A549 (cell line): ENCODE results near the gene SYCE3. TPM values are rescaled to one million over a fixed set of nuclear protein-coding genes. Genes with fewer than 3 reads are reported as not detected.

Source experiments
- ATAC-seq, 2 experiments: fragments of 200-7000 bp in 1 of 2; fragments of >200 bp in 1 of 2; cut with Nextera tagmentation in 1 of 2; cut with Tn5 transposase in 1 of 2; 3 replicates each; pipeline versions ENCODE4 v1.8.0 to v1.9.1; 2018 to 2020; ENCODE audit warnings: mild to moderate bottlenecking in 1 of 2, moderate library complexity in 1 of 2
- CTCF ChIA-PET: fragments of 300-600 bp; sonication (Branson Sonifier 250); formaldehyde crosslinking; extraction: SDS; loops from one replicate; lab custom pipeline; 2021; ENCODE audit warnings: antibody characterized with exemption, inconsistent platforms; lab: Yijun Ruan, JAX
- POLR2A ChIA-PET: fragments of 350-600 bp; formaldehyde crosslinking; extraction: SDS; loops from one replicate; lab custom pipeline; 2021; ENCODE audit warnings: antibody characterized with exemption, inconsistent platforms; lab: Yijun Ruan, JAX
- DNase-seq, 2 experiments: peaks; one replicate each; pipeline versions ENCODE4 v3.0.0 to v3.0.0-alpha.2; 2011 to 2016; ENCODE audit warnings: low read depth in 1 of 2, low spot score in 1 of 2
- FAIRE-seq: peaks from 2 replicates; lab custom pipeline; 2011; peaks lifted over from hg19 to GRCh38; lab: Jason Lieb, UNC
- H3K27ac ChIP-seq, 2 experiments: fragments of >200 bp; sonication (Bioruptor Twin); formaldehyde crosslinking; 3 replicates each; pipeline ENCODE4 v1.5.1; 2016 to 2017
- H3K4me1 ChIP-seq: fragments of >200 bp; sonication (Bioruptor Twin); formaldehyde crosslinking; 3 replicates; pipeline ENCODE4 v1.6.1; 2016
- H3K4me2 ChIP-seq: fragments of >200 bp; sonication (Bioruptor Twin); formaldehyde crosslinking; 3 replicates; pipeline ENCODE4 v1.6.1; 2016
- H3K4me3 ChIP-seq: fragments of >200 bp; sonication (Bioruptor Twin); formaldehyde crosslinking; 3 replicates; pipeline ENCODE4 v1.5.1; 2016
- H3K9me3 ChIP-seq: fragments of >200 bp; sonication (Bioruptor Twin); formaldehyde crosslinking; 3 replicates; pipeline ENCODE4 v1.6.1; 2016
- BCL3 ChIP-seq: fragments of >200 bp; sonication (Bioruptor Twin); formaldehyde crosslinking; IDR thresholded peaks from 3 replicates; pipeline ENCODE4 v1.6.1; 2016
- CEBPB ChIP-seq, 2 experiments: fragments of >200 bp in 1 of 2; sonication (Bioruptor Twin) in 1 of 2; formaldehyde crosslinking in 1 of 2; IDR thresholded peaks; 2 replicates each; pipeline ENCODE4 v1.6.1; 2012 to 2016
- CHD2 ChIP-seq: fragments of 150-350 bp; IDR thresholded peaks from 2 replicates; pipeline ENCODE4 v1.6.1; 2014; ENCODE audit warnings: low read length; ENCODE audit not compliant: partially characterized antibody
- CHD4 ChIP-seq: fragments of 200-600 bp; sonication (generic); IDR thresholded peaks from 2 replicates; pipeline ENCODE4 v1.6.1; 2016; ENCODE audit warnings: antibody characterized with exemption, mild to moderate bottlenecking, borderline replicate concordance
- E2F6 ChIP-seq: IDR thresholded peaks from 2 replicates; pipeline ENCODE4 v1.6.1; 2012; ENCODE audit warnings: low read depth, borderline replicate concordance
- EHMT2 ChIP-seq: fragments of 200-600 bp; sonication (generic); IDR thresholded peaks from 2 replicates; pipeline ENCODE4 v1.6.1; 2016; ENCODE audit warnings: antibody characterized with exemption, low read depth, mild to moderate bottlenecking, moderate library complexity
- ELK1 ChIP-seq: fragments of 150-350 bp; IDR thresholded peaks from 2 replicates; pipeline ENCODE4 v1.6.1; 2014; ENCODE audit warnings: low read depth, mild to moderate bottlenecking, low read length
- FOXS1 ChIP-seq: fragments of 250-450 bp; sonication (Bioruptor Pico); IDR thresholded peaks from 2 replicates; pipeline ENCODE4 v1.5.0; 2020; ENCODE audit warnings: mild to moderate bottlenecking, moderate library complexity
- HDAC2 ChIP-seq: fragments of 200-600 bp; sonication (generic); IDR thresholded peaks from 2 replicates; pipeline ENCODE4 v1.6.1; 2016
- HEYL ChIP-seq: fragments of 250-450 bp; sonication (Bioruptor Pico); IDR thresholded peaks from 2 replicates; pipeline ENCODE4 v1.8.0; 2021; ENCODE audit warnings: mild to moderate bottlenecking, moderate library complexity
- HMGXB4 ChIP-seq: fragments of 250-450 bp; sonication (Bioruptor Pico); IDR thresholded peaks from 2 replicates; pipeline ENCODE4 v1.5.0; 2021; ENCODE audit warnings: mild to moderate bottlenecking, moderate library complexity, borderline replicate concordance
- HOXB13 ChIP-seq: fragments of 250-450 bp; sonication (Bioruptor Pico); IDR thresholded peaks from 2 replicates; pipeline ENCODE4 v1.5.0; 2020; ENCODE audit warnings: low read depth, mild to moderate bottlenecking, moderate library complexity
- JUN ChIP-seq, 2 experiments: fragments of >200 bp; sonication (Bioruptor Twin); formaldehyde crosslinking; IDR thresholded peaks; 2 replicates in 1 of 2; 3 replicates in 1 of 2; pipeline ENCODE4 v1.6.1; 2016 to 2017
- JUNB ChIP-seq: fragments of >200 bp; sonication (Bioruptor Twin); formaldehyde crosslinking; IDR thresholded peaks from 2 replicates; pipeline ENCODE4 v1.6.1; 2016
- KDM1A ChIP-seq: fragments of 200-600 bp; sonication (generic); IDR thresholded peaks from 2 replicates; pipeline ENCODE4 v1.6.1; 2016; ENCODE audit warnings: low read depth, mild to moderate bottlenecking
- KDM5A ChIP-seq: fragments of 200-600 bp; sonication (generic); IDR thresholded peaks from 2 replicates; pipeline ENCODE4 v1.6.1; 2016; ENCODE audit warnings: antibody characterized with exemption, mild to moderate bottlenecking
- MAX ChIP-seq: IDR thresholded peaks from 2 replicates; pipeline ENCODE4 v1.6.1; 2012
- NR3C1 ChIP-seq: fragments of >200 bp; sonication (Bioruptor Twin); formaldehyde crosslinking; IDR thresholded peaks from 3 replicates; pipeline ENCODE4 v1.6.1; 2017
- PHF8 ChIP-seq: fragments of 200-600 bp; sonication (generic); IDR thresholded peaks from 2 replicates; pipeline ENCODE4 v1.6.1; 2016; ENCODE audit warnings: low read depth, mild to moderate bottlenecking, antibody characterized with exemption, moderate library complexity, borderline replicate concordance
- POLR2A ChIP-seq: IDR thresholded peaks from 2 replicates; pipeline ENCODE4 v1.6.1; 2012; ENCODE audit warnings: mild to moderate bottlenecking, low read length
- RARB ChIP-seq: fragments of 250-450 bp; sonication (Bioruptor Pico); IDR thresholded peaks from 2 replicates; pipeline ENCODE4 v1.8.0; 2021; ENCODE audit warnings: mild to moderate bottlenecking, moderate library complexity
- RCOR1 ChIP-seq: fragments of 150-350 bp; IDR thresholded peaks from 2 replicates; pipeline ENCODE4 v1.6.1; 2014; ENCODE audit warnings: antibody characterized with exemption, low read length, low read depth
- RNF2 ChIP-seq: fragments of 200-600 bp; sonication (generic); IDR thresholded peaks from 2 replicates; pipeline ENCODE4 v1.6.1; 2016; ENCODE audit warnings: low read depth, mild to moderate bottlenecking, antibody characterized with exemption, moderate library complexity, borderline replicate concordance
- SMC3 ChIP-seq: fragments of >200 bp; sonication (Bioruptor Twin); formaldehyde crosslinking; IDR thresholded peaks from 3 replicates; pipeline ENCODE4 v1.6.1; 2018; ENCODE audit warnings: inconsistent platforms
- SREBF2 ChIP-seq: fragments of 450-650 bp; IDR thresholded peaks from 2 replicates; pipeline ENCODE4 v1.6.1; 2014; ENCODE audit warnings: mild to moderate bottlenecking, moderate library complexity
- TP53 ChIP-seq: fragments of 250-450 bp; sonication (Bioruptor Pico); IDR thresholded peaks from 2 replicates; pipeline ENCODE4 v1.5.0; 2021; ENCODE audit warnings: mild to moderate bottlenecking, moderate library complexity
- ZFP36 ChIP-seq: fragments of 450-650 bp; IDR thresholded peaks from 2 replicates; pipeline ENCODE4 v1.6.1; 2014; ENCODE audit warnings: borderline replicate concordance; ENCODE audit not compliant: partially characterized antibody
- ZSCAN20 ChIP-seq: fragments of 250-450 bp; sonication (Bioruptor Pico); IDR thresholded peaks from 2 replicates; pipeline ENCODE4 v1.8.0; 2022; ENCODE audit warnings: mild to moderate bottlenecking, moderate library complexity
- WGBS: methylation state at CpG from one replicate; pipeline ENCODE4 v1.1.6; 2017; ENCODE audit errors: missing lambda C conversion rate; 5-methylcytosine and 5-hydroxymethylcytosine counted together
- polyA plus RNA-seq, 4 experiments: library from polyadenylated mRNA; depleted of rRNA in 3 of 4; stranded (reverse); fragments of >200 nt; fragmentation: RNase III in 1 of 4; extraction: RNeasy Plus Mini Kit Qiagen cat#74134 plus additional on column Dnase treatment in 1 of 4; gene quantifications; 2 replicates in 3 of 4; 3 replicates in 1 of 4; pipeline ENCODE4 v1.2.3, GENCODE V29; 2011 to 2017
- TF ChIP-seq, protein P1 (sequence below): IDR thresholded peaks from 2 replicates; pipeline ENCODE4 v1.6.1; 2012

The SYCE3 gene
- polyA plus RNA-seq, 2 of the 4 experiments (the other 2 are of a cell fraction) = 0.45 to 0.59 TPM

- 0 out of 3 replicates have a peak, but pooled peaks have one; percentile 3 for TF ChIP-seq BCL3
- TF ChIP-seq CHD2 = no peak
- no peak for TF ChIP-seq HOXB13 (CRISPR knock-in tag)
- TF ChIP-seq HDAC2 = no peak
- TF ChIP-seq, protein P1, sequence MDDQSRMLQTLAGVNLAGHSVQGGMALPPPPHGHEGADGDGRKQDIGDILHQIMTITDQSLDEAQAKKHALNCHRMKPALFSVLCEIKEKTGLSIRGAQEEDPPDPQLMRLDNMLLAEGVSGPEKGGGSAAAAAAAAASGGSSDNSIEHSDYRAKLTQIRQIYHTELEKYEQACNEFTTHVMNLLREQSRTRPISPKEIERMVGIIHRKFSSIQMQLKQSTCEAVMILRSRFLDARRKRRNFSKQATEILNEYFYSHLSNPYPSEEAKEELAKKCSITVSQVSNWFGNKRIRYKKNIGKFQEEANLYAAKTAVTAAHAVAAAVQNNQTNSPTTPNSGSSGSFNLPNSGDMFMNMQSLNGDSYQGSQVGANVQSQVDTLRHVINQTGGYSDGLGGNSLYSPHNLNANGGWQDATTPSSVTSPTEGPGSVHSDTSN = peak; percentile 33
- no peak for TF ChIP-seq SREBF2
- no peak for TF ChIP-seq CEBPB (IDR thresholded peaks at IDR 0.05)
- TF ChIP-seq HMGXB4 (CRISPR knock-in tag) = no peak
- no peak for TF ChIP-seq ELK1
- TF ChIP-seq RCOR1 = no peak
- TF ChIP-seq ZSCAN20 (CRISPR knock-in tag) = no peak
- no peak for TF ChIP-seq KDM5A
- no peak for TF ChIP-seq KDM1A
Observed at GRCh38 chr22:50526834-50527801, 35.6 kb downstream of the SYCE3 start (continued).

DNA sequence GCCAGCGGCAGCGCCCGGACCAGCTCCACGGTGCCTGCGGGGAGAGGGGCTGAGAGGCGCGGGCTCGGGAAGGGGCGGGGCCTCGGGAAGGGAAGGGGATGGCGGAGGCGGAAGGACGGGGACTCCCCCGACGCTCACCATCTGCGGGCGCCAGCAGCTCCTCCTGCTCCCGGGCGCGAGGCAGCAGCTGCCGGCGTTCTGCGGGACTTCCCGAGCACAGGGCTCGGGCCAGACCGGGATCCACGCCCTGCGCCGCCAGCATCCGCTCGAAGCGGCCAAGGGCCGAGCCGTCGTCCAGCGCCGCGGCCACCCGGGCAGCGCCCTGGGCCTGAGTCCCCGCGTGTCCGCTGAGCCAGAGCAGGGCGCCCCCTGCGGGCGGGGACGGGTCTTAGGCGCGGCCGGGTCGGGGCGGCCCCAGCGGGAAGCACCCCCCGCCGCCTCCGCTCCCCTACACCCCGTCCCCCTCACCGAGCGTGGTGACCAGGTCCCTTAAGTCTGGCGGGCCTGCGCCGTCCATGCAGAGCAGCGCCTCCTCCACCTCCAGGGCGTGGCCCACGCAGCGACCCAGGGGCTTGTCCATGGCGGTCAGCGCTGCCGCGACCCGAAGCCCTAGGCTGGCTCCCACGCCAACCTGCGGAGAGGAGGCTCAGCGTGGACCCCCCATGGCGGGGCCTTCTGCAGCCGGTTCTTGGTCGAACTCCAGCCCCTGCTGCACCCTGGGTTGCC lies 36.4 kb downstream of the SYCE3 start:
- no CpG with 5 or more reads among the region's 77 CpGs for WGBS
- no peak for FAIRE-seq
- TF ChIP-seq HOXB13 (CRISPR knock-in tag) (no peak), EHMT2 (no peak), JUN (IDR thresholded peaks at IDR 0.05) (peak in 1 of 2 experiments; percentile 65; a peak in 3 of 5 replicates), FOXS1 (CRISPR knock-in tag) (no peak), NR3C1 (no peak), TP53 (0 out of 2 replicates have a peak, but pooled peaks have one; percentile 10), RARB (CRISPR knock-in tag) (no peak), BCL3 (0 out of 3 replicates have a peak, but pooled peaks have one; percentile 14), HDAC2 (no peak), SMC3 (peak; percentile 38), CHD4 (no peak), POLR2A (peak; percentile 23), ZFP36 (no peak), KDM1A (no peak), PHF8 (peak; percentile 39; the same call in 1 of the 2 replicates), E2F6 (no peak), MAX (peak; percentile 69), HEYL (CRISPR knock-in tag) (no peak), JUNB (no peak), RNF2 (no peak)

More for the DNA sequence above, 36.4 kb downstream of the SYCE3 start:
- CTCF ChIA-PET = interaction anchor here (0.7 to 2.7 kb wide), 32 partner anchors 9 to 385 kb away, joined by 3 to 31 read pairs (median 4); partner anchors contain the start of genes KLHDC7B, LMF2, NCAPH2 and SYCE3
- H3K27ac ChIP-seq = peak overlapping the region; percentile 92 to 99
- H3K4me2 ChIP-seq = peak overlapping the region; percentile 96
- peak; percentile 53 to 74 for DNase-seq
- H3K4me3 ChIP-seq = peak overlapping the region; percentile 70
- peak; percentile 28 for ATAC-seq
- H3K9me3 ChIP-seq = no peaks in the 10 kb centered on the region
- H3K4me1 ChIP-seq = peaks cover 20% of the 10 kb centered on the region
- POLR2A ChIA-PET = interaction anchor here (0.6 to 2.8 kb wide), 9 partner anchors 13 to 336 kb away, joined by 3 to 36 read pairs (median 4); partner anchors contain the start of genes CHKB, KLHDC7B, LMF2 and NCAPH2
